ENCODE measurements around the gene RNGTT.

RNGTT gene

GRCh38 chr6:88562353-88563276 is 400.8 kb downstream of the RNGTT start:
- no peak for DNase-seq (ENCODE audit: low read depth)
- no peak for TF ChIP-seq CTCF (conservative IDR thresholded peaks at IDR 0.05; ENCODE audit: low read length)
- no peak overlapping the region for H3K4me3 ChIP-seq (ENCODE audit: low read length)

- no peak for DNase-seq (ENCODE audit: low read depth)
- no peak overlapping the region for H3K4me3 ChIP-seq (ENCODE audit: low read length)
- TF ChIP-seq CTCF (conservative IDR thresholded peaks at IDR 0.05; ENCODE audit: low read length): no peak
Observed at GRCh38 chr6:88561954-88562315, 401.5 kb downstream of the RNGTT start.

- no peak for DNase-seq (ENCODE audit: low read depth)
- TF ChIP-seq CTCF (conservative IDR thresholded peaks at IDR 0.05; ENCODE audit: low read length): no peak
- H3K4me3 ChIP-seq (ENCODE audit: low read length): no peak overlapping the region
Observed at GRCh38 chr6:88561034-88561953, 402.1 kb downstream of the RNGTT start.
